ENCODE results near the gene MAGI2.

GRCh38 chr7:79293655-79294142 is 159.8 kb downstream of the MAGI2 start:
- TF ChIP-seq CTCF (IDR thresholded peaks at IDR 0.05): no peak
- TF ChIP-seq POLR2A (IDR thresholded peaks at IDR 0.05): no peak

Data from ovary (tissue), 3 donors.